GM12873 (cell line): ENCODE results near the gene GPR37L1.

ENCODE experiments used
- CTCF ChIP-seq: IDR thresholded peaks from 2 replicates; pipeline ENCODE4 v1.5.1; 2012; ENCODE audit warnings: low read depth, mild to moderate bottlenecking, moderate library complexity, low read length, control low read depth; ENCODE audit not compliant: insufficient read depth; ENCODE audit errors: missing control alignments

GPR37L1 gene

GRCh38 chr1:202122639-202123335 lies at the start of gene GPR37L1:
Gene GPR37L1 (plus strand): TSS chr1:202122917. CDS start chr1:202122964, 47 bp downstream.
- TF ChIP-seq CTCF = no peak

GRCh38 chr1:202073206-202073605 lies 49.5 kb upstream of the GPR37L1 start:
- no peak for TF ChIP-seq CTCF

- no peak for TF ChIP-seq CTCF
Observed at GRCh38 chr1:202074985-202075384, 47.7 kb upstream of the GPR37L1 start.

- TF ChIP-seq CTCF = no peak
Observed at GRCh38 chr1:202075389-202075788, 47.3 kb upstream of the GPR37L1 start.

GRCh38 chr1:202076050-202076511 lies 46.6 kb upstream of the GPR37L1 start:
- no peak for TF ChIP-seq CTCF

- TF ChIP-seq CTCF = no peak
Observed at GRCh38 chr1:202078241-202078640, 44.5 kb upstream of the GPR37L1 start.

GRCh38 chr1:202081992-202082391 lies 40.7 kb upstream of the GPR37L1 start:
- TF ChIP-seq CTCF = no peak
